ENCODE measurements around the gene PPP1R14C. TPM values are rescaled to one million over a fixed set of nuclear protein-coding genes. Genes with fewer than 3 reads are reported as not detected.

Gene PPP1R14C
- total RNA-seq, 3 donors from 2014 or later, result 3.3 to 5.6 TPM; not detected in 1

- Histone ChIP-seq H3K4me1 (no peaks in the 10 kb centered on the region), H3K36me3 (no peaks in the 10 kb centered on the region), H3K27me3 (peaks cover 0 to 5% of the 10 kb centered on the region in 2 donors), H3K9me3 (no peaks in the 10 kb centered on the region), H3K27ac (no peak overlapping the region), H3K4me3 (no peak overlapping the region)
- no peak for DNase-seq (ENCODE audit: low spot score in 2 of 2)
- intact Hi-C loops (cut with DNase I; ENCODE audit: low total_unique reads), result no loop called here
- TF ChIP-seq POLR2AphosphoS5 (IDR thresholded peaks at IDR 0.05), result no peak
- TF ChIP-seq POLR2A (IDR thresholded peaks at IDR 0.05), result no peak
- no peak for TF ChIP-seq CTCF (IDR thresholded peaks at IDR 0.05)
Measured at GRCh38 chr6:150157081-150157480, 14.2 kb downstream of the PPP1R14C start.

GRCh38 chr6:150159757-150160156 lies 16.9 kb downstream of the PPP1R14C start:
- intact Hi-C loops (cut with DNase I; ENCODE audit: low total_unique reads), result no loop called here
- Histone ChIP-seq H3K27ac (no peak overlapping the region), H3K4me1 (no peaks in the 10 kb centered on the region), H3K4me3 (no peak overlapping the region), H3K9me3 (no peaks in the 10 kb centered on the region), H3K36me3 (no peaks in the 10 kb centered on the region), H3K27me3 (no peaks in the 10 kb centered on the region)
- DNase-seq (ENCODE audit: low spot score in 2 of 2), result no peak
- TF ChIP-seq POLR2AphosphoS5 (IDR thresholded peaks at IDR 0.05) (no peak), POLR2A (IDR thresholded peaks at IDR 0.05) (no peak), CTCF (IDR thresholded peaks at IDR 0.05) (no peak)

GRCh38 chr6:150163970-150164369 lies 21.1 kb downstream of the PPP1R14C start:
- intact Hi-C loops (cut with DNase I; ENCODE audit: low total_unique reads), result no loop called here
- no peaks in the 10 kb centered on the region for H3K9me3 ChIP-seq
- TF ChIP-seq POLR2A (IDR thresholded peaks at IDR 0.05), result no peak
- no peak for TF ChIP-seq CTCF (IDR thresholded peaks at IDR 0.05)
- TF ChIP-seq POLR2AphosphoS5 (IDR thresholded peaks at IDR 0.05), result no peak
- no peaks in the 10 kb centered on the region for H3K4me1 ChIP-seq
- H3K27me3 ChIP-seq, result no peaks in the 10 kb centered on the region
- H3K4me3 ChIP-seq, result no peak overlapping the region
- H3K36me3 ChIP-seq, result no peaks in the 10 kb centered on the region
- no peak for DNase-seq (ENCODE audit: low spot score in 2 of 2)
- H3K27ac ChIP-seq, result no peak overlapping the region

- Histone ChIP-seq H3K9me3 (no peaks in the 10 kb centered on the region), H3K4me3 (no peak overlapping the region), H3K27me3 (no peaks in the 10 kb centered on the region), H3K36me3 (no peaks in the 10 kb centered on the region), H3K4me1 (no peaks in the 10 kb centered on the region), H3K27ac (no peak overlapping the region)
- no peak for TF ChIP-seq POLR2A (IDR thresholded peaks at IDR 0.05)
- TF ChIP-seq POLR2AphosphoS5 (IDR thresholded peaks at IDR 0.05), result no peak
- no peak for TF ChIP-seq CTCF (IDR thresholded peaks at IDR 0.05)
- intact Hi-C loops (cut with DNase I; ENCODE audit: low total_unique reads), result no loop called here
- DNase-seq (ENCODE audit: low spot score in 2 of 2), result no peak
Measured at GRCh38 chr6:150165020-150165702, 22.3 kb downstream of the PPP1R14C start.

GRCh38 chr6:150167479-150167873 lies 24.6 kb downstream of the PPP1R14C start:
- H3K9me3 ChIP-seq, result no peaks in the 10 kb centered on the region
- H3K4me3 ChIP-seq, result no peak overlapping the region
- intact Hi-C loops (cut with DNase I; ENCODE audit: low total_unique reads), result no loop called here
- no peaks in the 10 kb centered on the region for H3K36me3 ChIP-seq
- no peak for TF ChIP-seq POLR2AphosphoS5 (IDR thresholded peaks at IDR 0.05)
- TF ChIP-seq POLR2A (IDR thresholded peaks at IDR 0.05), result no peak
- TF ChIP-seq CTCF (IDR thresholded peaks at IDR 0.05), result no peak
- H3K27ac ChIP-seq, result no peak overlapping the region
- H3K4me1 ChIP-seq, result no peaks in the 10 kb centered on the region
- H3K27me3 ChIP-seq, result no peaks in the 10 kb centered on the region
- DNase-seq (ENCODE audit: low spot score in 2 of 2), result no peak

Measured in breast epithelium (tissue), 4 donors.